Measurements from ENCODE around the gene CEACAM8. TPM values are rescaled to one million over a fixed set of nuclear protein-coding genes. Genes with fewer than 3 reads are reported as not detected.
"Not testable (repeated sequence)": the region's sequence is repeated elsewhere in the genome, so short reads cannot be mapped to it uniquely, and the experiment has no call there.

The CEACAM8 gene
- total RNA-seq, 1 experiment from 2014 or later, result not detected

DNA sequence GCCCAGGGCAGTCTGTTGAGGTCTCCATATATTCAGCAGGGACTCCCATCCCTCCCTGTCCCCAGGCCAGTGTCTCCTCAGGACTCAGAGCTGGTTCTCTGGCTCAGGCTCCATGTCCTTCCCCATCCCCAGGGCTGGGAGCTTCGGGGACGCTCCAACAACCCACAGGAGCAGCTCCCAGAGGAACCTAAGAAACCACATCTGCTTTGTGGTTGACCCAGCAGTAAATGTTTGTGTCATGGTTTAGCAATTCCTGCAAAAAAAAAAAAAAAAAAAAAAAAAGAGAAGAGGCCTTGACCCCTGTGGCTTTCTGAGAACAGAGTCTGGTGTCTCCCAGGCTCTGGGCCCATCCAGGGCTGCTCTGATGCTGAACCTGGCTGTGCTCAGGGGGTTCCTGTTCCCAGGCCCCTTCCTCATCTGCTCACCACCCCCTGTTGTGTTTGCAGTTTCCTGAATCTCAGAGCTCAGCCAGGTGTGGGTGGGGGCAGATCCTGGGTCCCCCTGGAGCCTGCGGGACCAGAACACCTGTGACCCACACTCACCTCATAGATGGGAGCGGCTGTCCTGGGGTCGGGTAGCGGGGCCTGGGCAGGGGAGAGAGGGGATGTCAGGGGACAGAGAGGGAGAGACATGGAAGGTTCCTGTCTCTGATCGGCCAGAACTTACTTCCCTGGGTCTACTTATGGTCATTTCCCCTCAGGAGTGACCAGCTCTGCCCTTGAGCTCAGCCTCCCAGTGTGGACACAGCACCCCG lies 41.3 kb downstream of the CEACAM8 start:
- no peak for TF ChIP-seq REST (IDR thresholded peaks at IDR 0.05; ENCODE audit: insufficient read depth in 1 of 2, low read depth in 2 of 2, low read length in 1 of 2)
- no peak for TF ChIP-seq TCF7L2 (IDR thresholded peaks at IDR 0.05; ENCODE audit: low read depth, low read length)
- TF ChIP-seq CTCF (IDR thresholded peaks at IDR 0.05), result no peak
- TF ChIP-seq POLR2AphosphoS5 (IDR thresholded peaks at IDR 0.05; ENCODE audit: low read depth, low read length), result no peak
- TF ChIP-seq SIN3A (IDR thresholded peaks at IDR 0.05; ENCODE audit: borderline replicate concordance, insufficient read depth, low read depth, low read length), result no peak
- Histone ChIP-seq H3K27ac (ENCODE audit: low read length) (no peak overlapping the region), H3K4me3 (ENCODE audit: low read depth in 2 of 2, low read length in 2 of 2) (no peak overlapping the region), H3K4me1 (ENCODE audit: control insufficient read depth, insufficient read depth, low read length) (no peaks in the 10 kb centered on the region), H3K9me3 (ENCODE audit: control insufficient read depth, insufficient read depth, low read depth, low read length) (no peaks in the 10 kb centered on the region), H3K27me3 (ENCODE audit: control insufficient read depth, insufficient read depth, low read length) (no peaks in the 10 kb centered on the region), H3K36me3 (ENCODE audit: control insufficient read depth, insufficient read depth, low read length) (no peaks in the 10 kb centered on the region)
- ChIA-PET CTCF (no interaction called here), POLR2A (no interaction called here)
- no TSS peak for BruUV-seq (replicated peaks)
- no peak for ATAC-seq
- no peak for DNase-seq (ENCODE audit: low read depth, low spot score)
- intact Hi-C loops (cut with micrococcal nuclease; ENCODE audit: unreplicated experiment) (no loop called here), in situ Hi-C loops (cut with HindIII; ENCODE audit: low pct_unique_long_range_greater_than_20kb, low sequenced_read_pairs) (no loop called here)

DNA sequence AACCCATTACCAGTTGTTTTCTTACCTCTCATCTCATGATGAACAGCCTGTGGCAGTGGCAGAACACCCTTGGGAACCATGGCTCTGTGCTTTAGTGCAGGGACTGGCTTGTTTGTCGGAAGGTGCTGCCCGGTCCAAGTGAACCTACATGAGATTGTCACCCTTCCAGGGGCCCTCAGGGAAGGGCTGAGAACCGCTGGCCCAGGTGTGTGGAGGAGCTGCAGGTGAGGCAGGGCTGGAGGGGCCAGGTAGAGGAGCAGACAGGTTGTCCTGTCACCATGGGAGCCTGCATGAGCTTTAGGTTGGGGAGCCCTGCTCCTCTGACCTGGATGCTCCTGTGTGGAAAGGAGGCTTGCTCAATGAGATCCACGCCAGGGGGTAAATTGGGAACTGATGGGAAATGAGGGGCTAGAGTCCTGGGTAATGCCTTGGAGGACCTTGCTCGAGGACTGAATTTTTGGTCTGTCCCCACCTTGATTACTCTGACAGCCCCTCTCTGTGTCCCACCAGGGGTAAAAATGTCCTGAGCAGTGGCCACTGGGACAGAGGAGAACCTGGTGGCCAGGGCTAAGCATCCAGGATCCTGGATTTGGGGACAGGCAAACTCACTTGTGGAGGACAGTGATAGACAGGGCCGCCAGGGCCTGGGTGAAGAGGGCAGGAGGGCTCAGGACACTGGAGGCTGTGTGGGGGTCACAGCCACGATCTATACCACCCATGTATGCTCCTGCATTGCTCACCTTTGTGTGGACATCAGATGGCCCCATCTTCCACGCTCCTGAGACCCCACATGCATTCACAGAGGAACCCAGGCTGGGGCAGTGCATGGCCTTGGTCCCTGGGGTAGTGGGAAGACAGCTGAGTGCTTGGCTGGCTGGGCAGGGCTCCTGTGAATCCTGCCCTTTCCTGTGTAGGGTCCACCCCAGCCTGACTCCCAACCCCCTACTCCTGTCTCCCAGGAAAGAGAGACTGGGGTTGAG lies 42.3 kb downstream of the CEACAM8 start:
- ChIA-PET POLR2A (no interaction called here), CTCF (no interaction called here)
- Histone ChIP-seq H3K36me3 (ENCODE audit: control insufficient read depth, insufficient read depth, low read length) (no peaks in the 10 kb centered on the region), H3K27ac (ENCODE audit: low read length) (no peak overlapping the region), H3K4me1 (ENCODE audit: control insufficient read depth, insufficient read depth, low read length) (no peaks in the 10 kb centered on the region), H3K27me3 (ENCODE audit: control insufficient read depth, insufficient read depth, low read length) (no peaks in the 10 kb centered on the region), H3K4me3 (ENCODE audit: low read depth in 2 of 2, low read length in 2 of 2) (no peak overlapping the region), H3K9me3 (ENCODE audit: control insufficient read depth, insufficient read depth, low read depth, low read length) (no peaks in the 10 kb centered on the region)
- BruUV-seq (replicated peaks), result no TSS peak
- in situ Hi-C loops (cut with HindIII; ENCODE audit: low pct_unique_long_range_greater_than_20kb, low sequenced_read_pairs) (no loop called here), intact Hi-C loops (cut with micrococcal nuclease; ENCODE audit: unreplicated experiment) (no loop called here)
- TF ChIP-seq CTCF (IDR thresholded peaks at IDR 0.05) (no peak), TCF7L2 (IDR thresholded peaks at IDR 0.05; ENCODE audit: low read depth, low read length) (no peak), POLR2AphosphoS5 (IDR thresholded peaks at IDR 0.05; ENCODE audit: low read depth, low read length) (no peak), REST (IDR thresholded peaks at IDR 0.05; ENCODE audit: insufficient read depth in 1 of 2, low read depth in 2 of 2, low read length in 1 of 2) (no peak), SIN3A (IDR thresholded peaks at IDR 0.05; ENCODE audit: borderline replicate concordance, insufficient read depth, low read depth, low read length) (no peak)
- ATAC-seq (no peak), DNase-seq (ENCODE audit: low read depth, low spot score) (no peak)

- CTCF ChIA-PET; POLR2A ChIA-PET; intact Hi-C loops (cut with micrococcal nuclease; ENCODE audit: unreplicated experiment); H3K4me1 ChIP-seq (ENCODE audit: control insufficient read depth, insufficient read depth, low read length); DNase-seq (ENCODE audit: low read depth, low spot score); H3K9me3 ChIP-seq (ENCODE audit: control insufficient read depth, insufficient read depth, low read depth, low read length); H3K36me3 ChIP-seq (ENCODE audit: control insufficient read depth, insufficient read depth, low read length); H3K4me3 ChIP-seq (ENCODE audit: low read depth in 2 of 2, low read length in 2 of 2); H3K27ac ChIP-seq (ENCODE audit: low read length); H3K27me3 ChIP-seq (ENCODE audit: control insufficient read depth, insufficient read depth, low read length); ATAC-seq; BruUV-seq (replicated peaks); in situ Hi-C loops (cut with HindIII; ENCODE audit: low pct_unique_long_range_greater_than_20kb, low sequenced_read_pairs): not testable (repeated sequence)
Observed at GRCh38 chr19:42550521-42550920, 44.2 kb downstream of the CEACAM8 start.

Data from Panc1 (cell line).